HepG2 (cell line): Measurements from ENCODE around the gene G6PC2.

ENCODE experiments used
- CTCF ChIP-seq: sonication (generic); formaldehyde crosslinking; IDR thresholded peaks from 2 replicates; pipeline ENCODE4 v1.5.0; 2020; ENCODE audit warnings: mild to moderate bottlenecking, missing genetic modification reagents, moderate library complexity
- EP300 ChIP-seq, 3 experiments: sonication (generic) in 1 of 3; formaldehyde crosslinking in 1 of 3; IDR thresholded peaks; 2 replicates each; pipeline versions ENCODE4 v1.5.1 to v1.6.1; 2011 to 2020; ENCODE audit warnings: low read depth in 2 of 3, low read length in 2 of 3, borderline replicate concordance in 1 of 3, improper control_type of control experiment in 1 of 3, mild to moderate bottlenecking in 1 of 3, missing genetic modification reagents in 1 of 3, moderate library complexity in 1 of 3
- MEIS2 ChIP-seq: sonication (generic); formaldehyde crosslinking; IDR thresholded peaks from 2 replicates; pipeline ENCODE4 v1.9.0; 2021; ENCODE audit warnings: mild to moderate bottlenecking, missing genetic modification reagents
- ZNF354B ChIP-seq: sonication (generic); formaldehyde crosslinking; IDR thresholded peaks from 2 replicates; pipeline ENCODE4 v1.8.0; 2022; ENCODE audit warnings: mild to moderate bottlenecking, missing genetic modification reagents

GRCh38 chr2:168939061-168939460 is 38.0 kb downstream of the G6PC2 start:
- TF ChIP-seq CTCF, result no peak
- no peak for TF ChIP-seq MEIS2 (CRISPR knock-in tag)
- TF ChIP-seq EP300 (IDR thresholded peaks at IDR 0.05; ENCODE audit: low read depth in 2 of 2, low read length in 2 of 2), result no peak
- TF ChIP-seq EP300 (CRISPR knock-in tag; IDR thresholded peaks at IDR 0.05; ENCODE audit: borderline replicate concordance), result no peak
- no peak for TF ChIP-seq ZNF354B (CRISPR knock-in tag)
